Thyroid gland (tissue), 4 donors: ENCODE measurements around the gene L3MBTL4.

Experiments used
- POLR2A ChIP-seq, 2 donors: fragments of 450-650 bp; IDR thresholded peaks; one replicate each; pipeline ENCODE4 v1.6.1; 2017; ENCODE audit warnings: antibody characterized with exemption in 2 of 2, mild to moderate bottlenecking in 2 of 2, moderate library complexity in 1 of 2
- TF ChIP-seq, protein P1 (sequence below), 6 experiments: fragments of 200-600 bp in 3 of 6; fragments of 450-650 bp in 3 of 6; sonication (generic) in 3 of 6; IDR thresholded peaks; one replicate each; pipeline ENCODE4 v1.5.1; 2016 to 2019; ENCODE audit warnings: antibody characterized with exemption in 6 of 6, mild to moderate bottlenecking in 2 of 6, inconsistent platforms in 1 of 6, moderate library complexity in 1 of 6

GRCh38 chr18:5987249-5987648 lies 427.5 kb downstream of the L3MBTL4 start:
- TF ChIP-seq, protein P1, sequence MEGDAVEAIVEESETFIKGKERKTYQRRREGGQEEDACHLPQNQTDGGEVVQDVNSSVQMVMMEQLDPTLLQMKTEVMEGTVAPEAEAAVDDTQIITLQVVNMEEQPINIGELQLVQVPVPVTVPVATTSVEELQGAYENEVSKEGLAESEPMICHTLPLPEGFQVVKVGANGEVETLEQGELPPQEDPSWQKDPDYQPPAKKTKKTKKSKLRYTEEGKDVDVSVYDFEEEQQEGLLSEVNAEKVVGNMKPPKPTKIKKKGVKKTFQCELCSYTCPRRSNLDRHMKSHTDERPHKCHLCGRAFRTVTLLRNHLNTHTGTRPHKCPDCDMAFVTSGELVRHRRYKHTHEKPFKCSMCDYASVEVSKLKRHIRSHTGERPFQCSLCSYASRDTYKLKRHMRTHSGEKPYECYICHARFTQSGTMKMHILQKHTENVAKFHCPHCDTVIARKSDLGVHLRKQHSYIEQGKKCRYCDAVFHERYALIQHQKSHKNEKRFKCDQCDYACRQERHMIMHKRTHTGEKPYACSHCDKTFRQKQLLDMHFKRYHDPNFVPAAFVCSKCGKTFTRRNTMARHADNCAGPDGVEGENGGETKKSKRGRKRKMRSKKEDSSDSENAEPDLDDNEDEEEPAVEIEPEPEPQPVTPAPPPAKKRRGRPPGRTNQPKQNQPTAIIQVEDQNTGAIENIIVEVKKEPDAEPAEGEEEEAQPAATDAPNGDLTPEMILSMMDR (IDR thresholded peaks at IDR 0.05), result no peak
- no peak for TF ChIP-seq POLR2A (IDR thresholded peaks at IDR 0.05)
